ENCODE results near the gene TUBB.

The TUBB gene

GRCh38 chr6:30719791-30720737, at the start of gene TUBB:
TUBB (plus strand) TSS chr6:30720352; CDS start chr6:30720507, 155 bp downstream.
- peak; percentile 82 for DNase-seq (ENCODE audit: low read depth)

- DNase-seq (ENCODE audit: low read depth): no peak
Observed at GRCh38 chr6:30670760-30671527, 49.2 kb upstream of the TUBB start.

GRCh38 chr6:30672445-30673253, 47.5 kb upstream of the TUBB start, which contains the start of gene DHX16:
DHX16 (minus strand) TSS chr6:30673006; CDS start chr6:30672841, 165 bp downstream.
- peak; percentile 77 for DNase-seq (ENCODE audit: low read depth)

- no peak for DNase-seq (ENCODE audit: low read depth)
Observed at GRCh38 chr6:30676660-30677285, 43.4 kb upstream of the TUBB start.

GRCh38 chr6:30678964-30679726, 41.0 kb upstream of the TUBB start:
- peak; percentile 87 for DNase-seq (ENCODE audit: low read depth)

- DNase-seq (ENCODE audit: low read depth): no peak
Observed at GRCh38 chr6:30679765-30680535, 40.2 kb upstream of the TUBB start.

GRCh38 chr6:30681766-30682142, 38.4 kb upstream of the TUBB start:
- no peak for DNase-seq (ENCODE audit: low read depth)

GRCh38 chr6:30682143-30683117, 37.7 kb upstream of the TUBB start:
- DNase-seq (ENCODE audit: low read depth): peak; percentile 66

GRCh38 chr6:30683183-30683979, 36.8 kb upstream of the TUBB start:
- no peak for DNase-seq (ENCODE audit: low read depth)

GRCh38 chr6:30683980-30684338, 36.2 kb upstream of the TUBB start:
- DNase-seq (ENCODE audit: low read depth): no peak

GRCh38 chr6:30684386-30685156, 35.6 kb upstream of the TUBB start:
- no peak for DNase-seq (ENCODE audit: low read depth)

GRCh38 chr6:30685157-30686008, 34.8 kb upstream of the TUBB start:
- DNase-seq (ENCODE audit: low read depth): no peak

GRCh38 chr6:30686009-30686907, 33.9 kb upstream of the TUBB start, which contains the start of gene PPP1R18:
PPP1R18 (minus strand) TSS chr6:30686645; CDS start chr6:30686018, 627 bp downstream.
- peak; percentile 78 for DNase-seq (ENCODE audit: low read depth)

- peak; percentile 73 for DNase-seq (ENCODE audit: low read depth)
Observed at GRCh38 chr6:30686908-30687658, 33.1 kb upstream of the TUBB start.
